LNCAP (cell line): Measurements from ENCODE around the gene NCSTN.
A peak's percentile ranks its signal among the peaks of the same experiment; 100 is the strongest.

Experiments
- TF ChIP-seq, protein P1 (sequence below): fragments of 450-650 bp; IDR thresholded peaks from 2 replicates; pipeline ENCODE4 v1.5.1; 2017; ENCODE audit warnings: mild to moderate bottlenecking

NCSTN gene

DNA sequence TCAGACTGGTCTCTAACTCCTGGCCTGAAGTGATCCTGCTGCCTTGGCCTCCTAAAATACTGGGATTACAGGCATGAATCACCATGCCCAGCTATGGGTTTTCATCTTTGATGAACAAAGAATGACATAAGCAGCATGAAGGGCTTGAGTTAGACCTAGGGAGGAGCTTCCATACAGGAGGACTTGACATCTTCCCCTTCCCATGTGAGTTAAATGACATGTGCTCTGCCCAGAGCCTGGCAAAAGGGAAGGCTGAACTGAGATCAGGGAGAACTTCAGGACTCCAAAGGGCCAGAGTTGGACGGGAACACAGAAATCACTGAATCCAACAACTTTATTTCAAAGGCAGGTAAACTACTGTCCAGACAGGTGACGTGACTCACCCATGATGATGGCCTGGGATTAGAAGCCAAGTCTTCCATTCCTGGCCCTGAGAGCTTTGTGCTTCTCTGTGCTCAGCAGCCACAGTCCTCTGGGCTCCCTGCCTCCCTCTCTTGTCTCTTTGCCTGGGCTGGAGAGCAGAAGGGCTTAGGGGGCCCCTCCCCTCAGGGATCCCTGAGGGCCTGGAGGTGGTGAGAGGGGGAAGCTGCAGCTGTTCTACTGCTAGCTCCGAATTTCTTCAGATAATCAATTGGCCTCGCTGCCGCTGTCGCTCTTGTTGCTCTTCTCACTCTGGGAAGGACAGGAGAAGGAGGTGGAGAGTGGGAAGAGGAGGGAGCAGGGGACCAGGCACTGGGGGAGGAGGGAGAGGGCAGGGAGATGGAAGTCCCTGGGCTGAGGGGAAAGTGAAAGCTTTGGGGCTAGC lies 31.3 kb downstream of the NCSTN start:
- TF ChIP-seq, protein P1, sequence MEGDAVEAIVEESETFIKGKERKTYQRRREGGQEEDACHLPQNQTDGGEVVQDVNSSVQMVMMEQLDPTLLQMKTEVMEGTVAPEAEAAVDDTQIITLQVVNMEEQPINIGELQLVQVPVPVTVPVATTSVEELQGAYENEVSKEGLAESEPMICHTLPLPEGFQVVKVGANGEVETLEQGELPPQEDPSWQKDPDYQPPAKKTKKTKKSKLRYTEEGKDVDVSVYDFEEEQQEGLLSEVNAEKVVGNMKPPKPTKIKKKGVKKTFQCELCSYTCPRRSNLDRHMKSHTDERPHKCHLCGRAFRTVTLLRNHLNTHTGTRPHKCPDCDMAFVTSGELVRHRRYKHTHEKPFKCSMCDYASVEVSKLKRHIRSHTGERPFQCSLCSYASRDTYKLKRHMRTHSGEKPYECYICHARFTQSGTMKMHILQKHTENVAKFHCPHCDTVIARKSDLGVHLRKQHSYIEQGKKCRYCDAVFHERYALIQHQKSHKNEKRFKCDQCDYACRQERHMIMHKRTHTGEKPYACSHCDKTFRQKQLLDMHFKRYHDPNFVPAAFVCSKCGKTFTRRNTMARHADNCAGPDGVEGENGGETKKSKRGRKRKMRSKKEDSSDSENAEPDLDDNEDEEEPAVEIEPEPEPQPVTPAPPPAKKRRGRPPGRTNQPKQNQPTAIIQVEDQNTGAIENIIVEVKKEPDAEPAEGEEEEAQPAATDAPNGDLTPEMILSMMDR, result no peak

DNA sequence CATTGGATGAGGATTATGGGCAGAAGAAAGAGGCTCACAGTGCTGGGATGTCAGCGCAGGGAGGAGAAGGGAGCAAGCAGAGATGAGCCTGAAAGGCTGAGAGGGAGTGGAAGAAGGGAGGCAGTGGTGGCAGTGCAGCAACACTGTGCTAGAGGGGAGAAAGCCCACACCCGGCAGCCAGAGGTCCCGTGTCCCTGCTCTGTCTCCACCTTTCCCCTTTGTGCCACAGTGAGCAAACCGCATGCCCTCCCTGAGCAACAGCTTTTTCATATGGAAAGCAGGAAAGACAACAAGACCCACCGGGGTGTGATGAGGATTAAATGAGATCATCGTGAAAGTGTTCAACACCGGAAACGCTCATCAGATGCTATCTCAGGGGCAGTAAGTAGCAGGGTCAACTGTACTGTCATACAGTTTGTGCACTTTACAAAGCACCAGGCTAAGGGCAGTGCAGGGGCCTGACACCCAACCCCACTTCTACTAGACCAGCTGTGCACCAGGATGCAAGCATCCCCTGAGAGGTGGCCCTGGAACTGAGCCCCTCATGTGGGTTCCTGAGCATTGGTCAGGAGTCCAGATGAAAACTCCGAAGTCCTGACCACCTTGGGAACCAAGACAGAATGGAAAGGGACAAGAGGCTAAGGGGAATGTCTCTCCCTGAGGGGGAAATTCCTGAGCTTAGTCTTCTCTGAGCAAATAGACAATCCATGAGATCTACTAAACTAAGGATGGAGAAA lies 32.8 kb downstream of the NCSTN start:
- TF ChIP-seq, protein P1, result no peak

DNA sequence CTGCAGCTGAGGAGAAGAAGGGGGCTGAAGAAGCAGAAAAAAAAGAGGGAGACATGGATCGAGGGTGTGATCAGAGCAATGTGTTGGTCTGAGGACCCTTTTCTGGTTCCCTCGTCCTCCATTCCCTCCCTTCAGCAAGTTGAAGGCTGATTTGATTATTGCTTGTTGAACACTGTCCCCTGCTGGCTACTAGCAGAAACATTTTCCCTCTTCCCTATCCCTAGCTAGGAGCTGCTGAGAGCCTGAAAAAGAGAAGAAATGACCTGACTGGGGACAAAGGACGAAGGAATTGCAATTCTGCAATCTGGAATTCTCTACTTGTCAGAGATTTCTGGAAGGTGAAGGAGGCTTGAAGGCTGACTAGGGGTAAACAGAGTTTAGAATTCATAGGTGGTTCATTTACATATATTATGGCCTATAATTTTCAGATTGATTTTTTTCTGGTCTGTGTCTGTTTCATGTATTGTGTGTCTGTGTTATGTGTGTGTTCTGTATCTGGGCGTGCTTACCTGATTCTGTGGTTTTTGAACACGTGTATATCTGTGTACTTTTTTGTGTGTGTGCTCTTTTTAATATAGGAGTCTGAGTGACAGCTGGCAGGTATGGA lies 33.4 kb downstream of the NCSTN start:
- TF ChIP-seq, protein P1, result peak; percentile 98

DNA sequence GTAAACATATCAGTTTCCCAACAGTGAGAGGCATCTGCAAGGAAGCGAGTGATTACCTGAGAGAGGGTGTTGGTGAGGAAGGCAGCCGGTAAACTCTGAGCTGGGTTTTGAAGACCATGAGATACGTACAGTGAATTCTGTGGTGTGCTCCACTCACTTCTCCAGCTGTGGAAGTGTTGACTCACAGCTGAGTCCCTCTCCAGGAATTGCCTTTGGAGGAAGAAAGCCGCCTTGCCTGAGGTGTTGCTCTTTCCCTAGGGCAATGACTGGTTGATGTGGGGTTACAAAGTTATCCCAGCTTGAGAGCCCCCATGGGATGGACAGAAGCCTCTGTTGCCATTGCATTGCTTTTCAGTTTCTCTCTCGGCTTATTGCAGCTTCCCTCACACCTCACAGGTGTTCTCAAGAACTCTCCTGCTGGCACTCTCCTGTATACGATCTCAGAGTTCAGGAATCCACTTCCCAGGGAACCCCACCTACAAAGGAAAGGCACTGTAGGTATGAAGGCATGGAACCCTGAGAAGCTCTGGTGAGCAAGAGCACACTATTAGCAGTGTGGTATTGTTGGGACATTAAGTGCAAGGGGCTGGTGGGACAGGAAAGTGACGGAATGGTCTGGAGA lies 34.5 kb downstream of the NCSTN start:
- TF ChIP-seq, protein P1, result no peak

DNA sequence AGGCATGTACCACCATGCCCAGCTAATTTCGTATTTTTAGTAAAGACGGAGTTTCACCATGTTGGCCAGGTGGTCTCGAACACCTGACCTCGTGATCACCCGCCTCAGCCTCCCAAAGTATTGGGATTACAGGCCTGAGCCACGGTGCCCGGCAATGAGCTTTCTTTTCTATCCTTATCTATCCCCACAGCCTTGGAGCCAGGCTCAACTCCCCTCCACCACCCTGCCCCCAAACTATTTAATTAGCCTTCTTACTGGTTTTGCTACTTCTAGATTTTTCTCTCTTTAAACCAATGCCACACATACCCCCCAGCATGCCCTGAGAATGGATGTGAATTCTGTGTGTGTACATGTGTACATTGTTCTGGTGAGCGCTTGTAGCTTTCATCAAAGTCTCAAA lies 51.5 kb downstream of the NCSTN start:
- TF ChIP-seq, protein P1, result no peak

DNA sequence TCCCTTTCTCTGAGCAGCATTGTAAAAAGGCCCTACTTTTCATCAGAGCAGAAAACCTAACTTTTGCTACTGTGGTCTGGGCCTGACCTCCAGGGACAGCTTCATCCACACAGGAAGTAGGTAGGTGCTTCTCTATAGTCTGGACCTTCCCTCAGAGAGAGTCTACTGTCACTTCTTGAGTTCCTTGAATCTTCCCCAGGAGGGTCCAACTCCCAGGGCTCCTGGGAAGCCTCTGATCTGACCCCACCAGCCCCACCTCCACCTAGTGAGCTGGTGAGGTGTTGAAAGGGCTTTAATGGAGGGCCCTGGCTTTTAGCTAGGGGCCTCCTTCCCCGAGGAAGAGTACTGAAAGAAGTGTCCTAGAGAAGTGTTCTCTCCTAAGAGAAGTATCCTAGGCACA lies 54.5 kb downstream of the NCSTN start:
- TF ChIP-seq, protein P1, result no peak

DNA sequence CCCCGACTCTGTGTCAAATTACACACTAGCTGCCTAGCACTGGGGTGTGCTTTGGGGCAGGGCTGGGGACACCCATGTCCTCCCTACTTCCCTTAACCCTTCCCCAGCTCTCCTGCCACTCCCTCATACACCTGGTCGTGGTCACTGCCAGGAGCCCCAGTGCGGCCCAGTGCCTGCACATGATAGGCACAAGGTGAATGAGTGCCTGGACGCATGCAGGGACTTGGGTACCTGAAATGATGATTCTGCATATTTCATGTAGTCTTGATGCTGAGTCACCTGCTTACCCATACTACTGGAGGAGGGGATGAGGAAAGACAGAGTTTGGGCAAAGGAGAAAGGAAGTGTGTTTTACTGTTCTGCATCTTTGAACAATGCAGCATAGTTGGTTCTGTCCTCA lies 55.6 kb downstream of the NCSTN start:
- TF ChIP-seq, protein P1, result no peak
